HG03520 (cell line): Measurements from ENCODE around the gene LRP11.
"Not testable (repeated sequence)": the region's sequence is repeated elsewhere in the genome, so short reads cannot be mapped to it uniquely, and the experiment has no call there.

ENCODE experiments used
- ATAC-seq: cut with Tn5 transposase; IDR thresholded peaks from one replicate; pipeline ENCODE4 v1.9.1; 2021; ENCODE audit warnings: mild to moderate bottlenecking, moderate library complexity; ENCODE audit not compliant: unreplicated experiment

LRP11 gene

DNA sequence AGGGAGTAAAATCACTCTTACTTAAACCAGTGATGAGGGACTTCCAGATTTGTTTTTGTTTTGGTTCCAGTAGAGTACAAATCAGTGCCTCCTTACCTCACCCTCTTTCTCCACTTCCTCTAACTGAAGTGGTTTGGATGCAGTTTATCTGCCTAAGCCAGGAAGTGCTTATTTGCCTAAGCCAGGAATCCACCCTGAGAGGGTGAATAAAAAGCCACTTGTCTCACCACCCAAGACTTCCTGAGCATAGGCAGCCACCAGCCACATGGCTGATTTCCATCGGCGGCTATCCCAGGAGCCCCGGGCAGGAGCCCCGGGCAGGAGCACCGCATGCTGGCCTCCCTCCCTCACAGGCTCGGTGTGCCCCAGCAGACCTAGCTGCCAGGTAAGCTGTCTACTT is 12.0 kb downstream of the LRP11 start:
- no peak for ATAC-seq

DNA sequence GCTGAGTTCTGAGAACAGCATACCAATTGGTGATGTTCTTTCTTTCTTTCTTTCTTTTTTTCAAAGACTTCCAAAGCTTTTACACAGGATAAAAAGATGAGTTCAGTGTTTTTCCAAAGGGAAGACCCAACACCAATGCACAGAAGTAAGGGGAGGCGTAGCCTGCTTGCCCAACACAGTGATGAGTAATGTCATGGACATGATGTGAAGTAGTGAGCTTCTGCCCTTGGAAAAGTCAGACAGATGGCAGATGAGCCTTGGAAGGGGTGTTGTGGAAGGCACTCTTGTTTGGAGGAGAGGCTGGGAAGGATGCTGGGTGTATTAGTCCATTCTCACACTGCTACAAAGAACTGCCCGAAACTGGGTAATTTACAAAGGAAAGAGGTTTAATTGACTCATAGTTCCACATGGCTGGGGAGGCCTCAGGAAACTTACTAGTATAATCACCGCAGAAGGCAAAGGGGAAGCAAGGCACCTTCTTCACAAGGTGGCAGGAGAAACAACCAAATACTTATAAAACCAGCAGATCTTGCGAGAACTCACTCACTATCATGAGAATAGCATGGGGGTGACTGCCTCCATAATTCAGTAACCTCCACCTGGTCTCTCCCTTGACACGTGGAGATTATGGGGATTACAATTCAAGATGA is 12.6 kb downstream of the LRP11 start:
- ATAC-seq = no peak

GRCh38 chr6:149848343-149848742 is 15.8 kb downstream of the LRP11 start:
- not testable (repeated sequence) for ATAC-seq

DNA sequence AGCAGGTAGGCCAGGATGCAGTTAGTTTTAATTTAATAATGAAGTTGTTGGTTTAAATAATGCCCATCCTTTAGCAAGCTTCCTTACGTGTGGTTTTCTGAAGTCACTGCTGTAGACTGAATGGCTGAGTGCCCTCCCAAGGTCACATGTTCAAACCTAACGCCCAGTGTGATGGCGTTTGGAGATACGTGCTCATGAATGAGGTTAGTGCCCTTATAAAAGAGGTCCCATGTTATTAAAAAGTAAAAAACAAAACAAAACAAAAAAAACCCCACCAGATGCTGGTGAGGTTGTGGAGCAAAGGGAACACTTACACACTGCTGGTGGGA is 16.3 kb downstream of the LRP11 start:
- no peak for ATAC-seq

GRCh38 chr6:149846321-149846720 is 17.8 kb downstream of the LRP11 start:
- ATAC-seq = no peak

GRCh38 chr6:149845549-149845948 is 18.6 kb downstream of the LRP11 start:
- no peak for ATAC-seq

- no peak for ATAC-seq
Observed at GRCh38 chr6:149844480-149844879, 19.7 kb downstream of the LRP11 start.

DNA sequence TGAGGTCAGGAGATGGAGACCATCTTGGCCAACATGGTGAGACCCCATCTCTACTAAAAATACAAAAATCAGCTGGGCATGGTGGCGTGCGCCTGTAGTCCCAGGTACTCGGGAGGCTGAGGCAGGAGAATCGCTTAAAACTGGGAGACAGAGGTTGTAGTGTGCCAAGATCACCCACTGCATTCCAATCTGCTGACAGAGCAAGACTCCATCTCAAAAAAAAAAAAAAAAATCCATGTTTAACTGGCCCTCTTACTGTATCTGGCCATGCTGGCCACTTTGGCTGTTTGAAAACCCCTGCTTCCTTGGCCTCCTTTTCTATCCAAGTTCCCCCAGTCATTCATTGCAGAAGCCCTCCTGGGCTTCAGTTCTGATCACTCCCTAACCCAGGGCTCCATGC is 20.1 kb downstream of the LRP11 start:
- not testable (repeated sequence) for ATAC-seq

GRCh38 chr6:149843051-149843633 is 21.0 kb downstream of the LRP11 start:
- ATAC-seq = no peak

- ATAC-seq = no peak
Observed at GRCh38 chr6:149842331-149842730, 21.8 kb downstream of the LRP11 start.

GRCh38 chr6:149840345-149841075 is 23.6 kb downstream of the LRP11 start:
- no peak for ATAC-seq

DNA sequence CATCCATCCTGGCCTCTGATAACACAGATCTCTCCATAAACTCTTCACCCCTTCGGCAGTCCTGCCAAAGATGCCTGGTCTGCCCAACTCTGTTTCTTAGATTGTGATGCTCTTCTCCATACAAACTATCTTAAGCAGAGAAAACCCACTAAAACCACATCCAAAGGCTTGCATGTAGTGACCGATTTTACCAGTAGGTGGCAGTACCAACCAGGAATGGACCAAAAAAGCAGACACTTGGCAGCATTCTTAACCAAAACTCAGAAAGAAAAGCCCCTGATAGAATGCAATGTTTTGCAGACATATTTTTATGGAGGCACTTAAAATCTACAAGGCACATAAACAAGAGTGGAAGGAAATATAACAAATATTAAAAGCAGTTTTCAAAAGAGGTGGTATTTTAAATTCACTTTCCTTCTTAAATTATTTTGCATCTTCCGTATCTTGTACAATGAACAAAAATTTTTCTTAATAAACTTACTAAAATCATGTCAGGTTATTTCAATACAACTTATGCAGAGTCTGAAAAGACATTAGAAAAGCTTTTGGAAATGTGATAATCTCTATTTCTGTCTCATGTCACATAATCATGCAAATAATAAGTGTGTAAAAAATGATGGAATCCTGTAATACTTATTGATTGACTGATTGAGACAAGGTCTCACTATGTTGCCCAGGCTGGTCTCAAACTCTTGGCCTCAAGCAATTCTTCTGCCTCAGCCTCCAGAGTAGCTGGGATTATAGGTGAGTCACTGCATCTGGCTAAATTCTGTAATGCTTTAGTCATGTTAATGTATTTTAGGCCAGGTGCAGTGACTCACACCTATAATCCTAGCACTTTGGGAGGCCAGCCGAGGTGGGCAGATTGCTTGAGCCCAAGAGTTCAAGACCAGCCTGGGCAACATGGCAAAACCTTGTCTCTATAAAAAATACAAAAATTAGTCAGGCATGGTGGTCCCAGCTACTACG is 29.4 kb downstream of the LRP11 start:
- ATAC-seq = no peak

DNA sequence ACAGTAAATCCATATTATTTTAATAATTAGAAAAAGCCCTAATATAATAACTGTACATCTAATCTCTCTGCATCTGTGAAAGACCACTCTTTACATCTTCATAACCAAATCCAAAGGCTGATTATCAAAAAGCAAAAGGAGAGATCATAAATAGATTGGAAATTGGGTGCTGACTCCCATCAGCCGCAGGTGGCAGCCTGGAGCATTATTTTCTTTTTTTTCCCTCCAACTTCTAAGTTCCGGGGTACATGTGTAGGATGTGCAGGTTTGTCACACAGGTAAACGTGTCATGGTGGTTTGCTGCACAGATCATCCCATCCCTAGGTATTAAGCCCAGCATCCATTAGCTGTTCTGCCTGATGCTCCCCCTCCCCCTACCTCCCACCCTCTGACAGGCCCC is 30.5 kb downstream of the LRP11 start:
- ATAC-seq = no peak

DNA sequence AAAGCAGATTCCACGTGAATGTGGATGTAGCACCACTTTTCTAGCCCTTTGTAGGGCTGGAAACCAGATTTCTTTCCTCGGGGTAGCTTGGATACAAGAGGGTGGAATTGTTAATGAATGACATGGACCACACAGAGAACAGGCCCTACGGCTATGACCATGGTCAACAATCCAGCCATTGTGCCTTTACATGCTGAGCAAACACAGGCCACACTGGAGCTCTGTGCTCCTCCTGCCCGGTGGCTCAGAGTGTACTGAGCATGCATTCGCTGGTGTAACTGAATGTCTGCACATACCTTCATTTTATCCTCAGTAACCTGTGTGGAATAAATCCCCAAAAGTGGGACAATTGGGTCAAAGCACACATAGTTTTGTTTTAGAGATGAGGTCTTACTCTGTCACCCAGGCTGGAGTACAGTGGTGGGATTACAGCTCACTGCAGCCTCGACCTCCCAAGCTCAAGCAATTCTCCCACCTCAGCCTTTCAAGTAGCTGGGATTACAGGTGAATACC is 32.8 kb downstream of the LRP11 start:
- ATAC-seq = no peak

DNA sequence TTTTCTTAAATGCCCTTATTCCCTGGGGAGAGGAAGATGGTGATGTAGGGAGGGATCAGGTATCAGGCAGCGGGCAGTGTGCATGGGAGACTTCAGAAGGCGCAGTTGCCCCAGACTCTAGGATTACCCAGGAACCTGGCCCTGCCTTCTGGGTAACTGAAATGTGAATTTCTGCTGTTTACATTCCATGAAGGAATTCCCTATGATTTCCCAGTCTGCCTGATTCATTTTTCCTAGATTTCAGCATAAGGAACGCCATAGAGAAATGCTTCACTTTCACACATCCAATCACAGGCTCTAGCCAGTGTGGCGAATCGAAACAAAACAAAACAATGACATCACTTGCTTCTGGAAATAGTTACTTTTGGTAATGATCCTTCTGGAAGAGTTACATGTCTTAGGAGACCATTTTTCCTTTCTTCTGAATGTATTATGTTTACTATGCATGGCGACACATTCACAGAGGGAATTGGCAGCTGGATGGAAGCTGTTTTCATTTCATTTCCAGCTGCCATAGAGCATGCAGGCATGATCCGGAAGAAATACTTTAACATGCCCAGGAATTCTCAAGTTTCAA is 33.3 kb downstream of the LRP11 start:
- no peak for ATAC-seq

GRCh38 chr6:149825292-149825691 is 38.9 kb downstream of the LRP11 start:
- ATAC-seq = no peak

- no peak for ATAC-seq
Observed at GRCh38 chr6:149823013-149823412, 41.1 kb downstream of the LRP11 start.

- ATAC-seq = no peak
Observed at GRCh38 chr6:149821492-149821891, 42.7 kb downstream of the LRP11 start.

DNA sequence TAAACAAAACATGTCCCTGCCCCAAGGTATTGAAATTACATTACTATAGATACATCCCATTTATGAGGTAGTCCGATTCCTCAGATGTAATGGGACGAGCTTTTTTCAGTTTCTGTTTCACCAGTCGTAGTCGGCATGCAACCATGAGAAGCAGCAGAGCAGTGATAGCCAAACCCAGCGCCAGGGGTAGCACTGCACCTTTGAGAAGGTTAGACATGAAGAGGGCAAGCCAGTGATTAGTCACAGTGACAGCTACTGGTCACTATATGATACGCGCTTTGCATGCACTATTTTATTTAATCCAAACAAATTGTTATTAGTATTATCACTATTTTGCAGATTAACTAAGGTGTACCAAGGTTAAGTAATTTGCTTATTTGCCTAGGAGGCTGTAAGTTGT is 43.7 kb downstream of the LRP11 start:
- no peak for ATAC-seq

GRCh38 chr6:149815788-149816187 is 48.4 kb downstream of the LRP11 start:
- ATAC-seq = no peak

DNA sequence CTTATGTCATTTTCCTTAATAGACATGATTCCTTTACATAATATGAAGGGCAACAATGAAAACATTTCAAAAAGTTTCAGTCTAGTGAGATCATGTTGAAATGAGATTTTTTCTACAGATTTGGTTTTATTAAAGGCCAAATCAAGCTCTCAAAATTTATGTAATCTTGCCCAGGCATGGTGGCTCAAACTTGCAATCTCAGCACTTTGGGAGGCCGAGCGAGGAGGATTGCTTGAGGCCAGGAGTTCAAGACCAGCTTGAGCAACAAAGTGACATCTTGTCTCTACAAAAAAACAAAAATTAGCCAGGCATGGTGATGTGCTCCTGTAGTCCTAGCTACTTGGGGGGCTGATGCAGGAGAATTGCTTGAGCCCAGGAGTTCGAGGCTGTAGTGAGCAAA is 50.8 kb downstream of the LRP11 start:
- ATAC-seq = no peak
